K562 (cell line): Measurements from ENCODE around the gene GPC3. TPM values are rescaled to one million over a fixed set of nuclear protein-coding genes. Genes with fewer than 3 reads are reported as not detected.

Experiments
- ATAC-seq: fragments of 200-7000 bp; cut with Tn5 transposase; 3 replicates; pipeline ENCODE4 v1.9.1; 2020; ENCODE audit warnings: moderate library complexity
- BruUV-seq: library from RNA; stranded (reverse); fragments of 400-500 nt; replicated peaks from 2 replicates; lab custom pipeline; 2021; lab: Mats Ljungman, UMichigan
- CTCF ChIA-PET: fragments of 300-600 bp; formaldehyde crosslinking; extraction: SDS; loops from one replicate; lab custom pipeline; 2021; ENCODE audit warnings: low intra/inter-chr PET ratio; lab: Yijun Ruan, JAX
- POLR2A ChIA-PET: fragments of 300-600, 350-650 bp; sonication (Branson Sonifier 250); formaldehyde crosslinking; extraction: SDS; loops from one replicate; lab custom pipeline; 2021; ENCODE audit warnings: antibody characterized with exemption, inconsistent platforms; lab: Yijun Ruan, JAX
- DNase-seq, 4 experiments: peaks; one replicate each; pipeline versions ENCODE4 v3.0.0 to v3.0.0-alpha.2; 2011 to 2018; ENCODE audit warnings: low spot score in 3 of 4, mixed read lengths in 3 of 4; ENCODE audit errors: extremely low read depth in 1 of 4
- FAIRE-seq: peaks from 2 replicates; lab custom pipeline; 2011; peaks lifted over from hg19 to GRCh38; lab: Jason Lieb, UNC
- H2AFZ ChIP-seq: 2 replicates; pipeline ENCODE4 v1.6.0; 2011; ENCODE audit warnings: low read depth, low read length, control low read depth, inconsistent platforms
- H3K27ac ChIP-seq: fragments of 200-600 bp; 3 replicates; pipeline ENCODE4 v1.8.0; 2011; ENCODE audit warnings: low read depth, mild to moderate bottlenecking, control low read depth, inconsistent platforms, low read length, moderate library complexity, mixed read lengths; ENCODE audit errors: extremely low read depth
- H3K27me3 ChIP-seq, 2 experiments: fragments of 300-600 bp in 1 of 2; 2 replicates in 1 of 2; 3 replicates in 1 of 2; pipeline versions ENCODE4 v1.6.0 to v1.8.0; 2011; ENCODE audit warnings: inconsistent platforms in 2 of 2, low read length in 2 of 2, mild to moderate bottlenecking in 1 of 2, mixed read lengths in 1 of 2, moderate library complexity in 1 of 2; ENCODE audit not compliant: control insufficient read depth in 2 of 2, insufficient read depth in 2 of 2
- H3K36me3 ChIP-seq: fragments of 300-600 bp; 3 replicates; pipeline ENCODE4 v1.8.0; 2011; ENCODE audit warnings: mild to moderate bottlenecking, low read length, inconsistent platforms; ENCODE audit not compliant: control insufficient read depth, insufficient read depth
- H3K4me1 ChIP-seq, 2 experiments: fragments of 200-600 bp in 1 of 2; replicated peaks in 1 of 2; 2 replicates in 1 of 2; 3 replicates in 1 of 2; pipeline versions ENCODE4 v1.5.1 to v1.8.0; 2011; ENCODE audit warnings: inconsistent platforms in 2 of 2, low read length in 2 of 2, mild to moderate bottlenecking in 1 of 2, mixed read lengths in 1 of 2, moderate library complexity in 1 of 2; ENCODE audit not compliant: control insufficient read depth in 2 of 2, insufficient read depth in 2 of 2
- H3K4me2 ChIP-seq: 2 replicates; pipeline ENCODE4 v1.6.1; 2011; ENCODE audit warnings: low read length, control low read depth, inconsistent platforms, mixed read lengths; ENCODE audit not compliant: insufficient read depth
- H3K4me3 ChIP-seq: fragments of 200-600 bp; sonication (generic), shearing (Covaris generic); 2 replicates; pipeline ENCODE4 v1.5.1; 2016; ENCODE audit warnings: control low read depth, inconsistent platforms
- H3K79me2 ChIP-seq: fragments of 200-600 bp; 3 replicates; pipeline ENCODE4 v1.8.0; 2011; ENCODE audit warnings: low read length, inconsistent platforms; ENCODE audit not compliant: control insufficient read depth, insufficient read depth
- H3K9ac ChIP-seq, 2 experiments: 2 replicates each; pipeline versions ENCODE4 v1.6.0 to v1.6.1; 2011; ENCODE audit warnings: low read depth in 2 of 2, low read length in 2 of 2, control low read depth in 1 of 2, inconsistent platforms in 1 of 2, mild to moderate bottlenecking in 1 of 2, mixed read lengths in 1 of 2; ENCODE audit not compliant: insufficient read depth in 1 of 2
- H3K9me1 ChIP-seq: one replicate; pipeline ENCODE4 v1.6.0; 2011; ENCODE audit warnings: inconsistent platforms, mild to moderate bottlenecking, low read length, moderate library complexity; ENCODE audit not compliant: control insufficient read depth, insufficient read depth
- H3K9me3 ChIP-seq: replicated peaks from 2 replicates; pipeline ENCODE4 v1.5.1; 2011; ENCODE audit warnings: low read depth, low read length, inconsistent platforms; ENCODE audit not compliant: control insufficient read depth, insufficient read depth
- H4K20me1 ChIP-seq: replicated peaks from 2 replicates; pipeline ENCODE4 v1.6.1; 2011; ENCODE audit warnings: low read length, inconsistent platforms, mixed read lengths; ENCODE audit not compliant: control insufficient read depth, insufficient read depth
- ARID2 ChIP-seq: fragments of 450-650 bp; IDR thresholded peaks from 2 replicates; pipeline ENCODE4 v1.6.1; 2017; ENCODE audit warnings: antibody characterized with exemption, mild to moderate bottlenecking
- BMI1 ChIP-seq: fragments of 150-350 bp; IDR thresholded peaks from 2 replicates; pipeline ENCODE4 v1.6.1; 2014; ENCODE audit warnings: low read length
- HLTF ChIP-seq: fragments of 450-650 bp; IDR thresholded peaks from 2 replicates; pipeline ENCODE4 v1.6.1; 2016
- NFIC ChIP-seq: fragments of 450-650 bp; IDR thresholded peaks from 2 replicates; pipeline ENCODE4 v1.6.1; 2017; ENCODE audit warnings: mild to moderate bottlenecking, inconsistent platforms
- SREBF2 ChIP-seq: sonication (generic); formaldehyde crosslinking; IDR thresholded peaks from 2 replicates; pipeline ENCODE4 v1.4.0; 2020; ENCODE audit warnings: mild to moderate bottlenecking, missing genetic modification reagents
- ZNF354B ChIP-seq: fragments of 250-450 bp; sonication (Bioruptor Pico); IDR thresholded peaks from 2 replicates; pipeline ENCODE4 v1.4.0; 2020
- WGBS: fragments of 100-300 bp; shearing (Covaris generic); methylation state at CpG from one replicate; pipeline ENCODE4 v1.1.6; 2016; ENCODE audit warnings: low coverage, mixed read lengths; ENCODE audit not compliant: insufficient coverage; ENCODE audit errors: missing lambda C conversion rate; 5-methylcytosine and 5-hydroxymethylcytosine counted together
- in situ Hi-C: fragments of 300-500 bp; cut with MboI; formaldehyde crosslinking; loops from 4 replicates; pipeline ENCODE4 v1.15.0; 2018; ENCODE audit warnings: inconsistent platforms, mixed read lengths
- intact Hi-C: fragments of 100-400 bp; cut with micrococcal nuclease; formaldehyde crosslinking; loops from 2 replicates; pipeline ENCODE4 v1.14.2; 2022
- polyA plus RNA-seq, 8 experiments: library from polyadenylated mRNA; depleted of rRNA in 4 of 8; stranded (reverse) in 5 of 8; unstranded in 3 of 8; fragments of >200 nt; fragmentation: Nextera tagmentation in 2 of 8; fragmentation: Illumina TruSeq in 1 of 8; extraction: Ambion mirVana in 2 of 8; extraction: Trizol in 1 of 8; gene quantifications; 2 replicates each; pipeline versions ENCODE4 v1.2.1 to v1.2.3, GENCODE V29; 2011 to 2014; ENCODE audit warnings: inconsistent platforms in 1 of 8, missing spikeins in 1 of 8
- total RNA-seq, 7 experiments: library from RNA; depleted of rRNA in 6 of 7; stranded (reverse); fragments of >200 nt in 6 of 7; fragmentation: Illumina TruSeq in 2 of 7; extraction: Trizol in 2 of 7; gene quantifications; 2 replicates each; pipeline versions ENCODE4 v1.2.1 to v1.2.3, GENCODE V29; 2011 to 2021; ENCODE audit warnings: low replicate concordance in 1 of 7
- TF ChIP-seq, protein P1 (sequence below): fragments of 250-450 bp; sonication (Bioruptor Pico); IDR thresholded peaks from 2 replicates; pipeline ENCODE4 v1.8.0; 2021; ENCODE audit warnings: mild to moderate bottlenecking, moderate library complexity
- TF ChIP-seq, protein P2 (sequence below): fragments of 450-650 bp; formaldehyde crosslinking; IDR thresholded peaks from 2 replicates; pipeline ENCODE4 v1.4.0; 2022; ENCODE audit warnings: missing genetic modification characterization

The GPC3 gene
- total and polyA plus RNA-seq, 9 of the 15 experiments (the other 6 are each of a cell fraction or from before 2014, with no cell fraction given): 0.42 TPM; not detected in 8

DNA sequence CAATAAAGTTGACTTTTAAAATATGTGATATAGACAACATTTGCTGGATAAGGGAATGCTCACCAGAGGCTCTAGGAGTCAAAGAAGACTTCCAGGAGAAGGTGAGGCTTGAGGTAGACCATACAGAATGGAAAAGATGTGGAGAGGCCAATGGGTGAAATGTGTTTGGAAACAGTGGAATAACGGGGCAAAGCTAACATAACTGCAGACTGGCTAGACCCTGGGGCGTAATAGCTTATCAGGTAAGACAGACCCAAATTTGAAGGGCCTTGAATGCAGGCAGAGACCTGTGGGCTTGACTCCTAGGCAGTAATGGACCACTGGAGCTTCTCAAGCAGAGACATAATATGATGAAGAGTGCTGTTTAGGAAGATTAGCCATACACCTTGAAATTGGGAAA, 25.4 kb downstream of the GPC3 start:
- in situ Hi-C loops (no loop called here), intact Hi-C loops (no loop called here)
- no peaks in the 10 kb centered on the region for H3K4me1 ChIP-seq
- WGBS: 0% methylated on average over 1 of the region's 2 CpGs
- FAIRE-seq (no peak), ATAC-seq (no peak), DNase-seq (no peak)
- POLR2A ChIA-PET: no interaction called here
- TF ChIP-seq, protein P1, sequence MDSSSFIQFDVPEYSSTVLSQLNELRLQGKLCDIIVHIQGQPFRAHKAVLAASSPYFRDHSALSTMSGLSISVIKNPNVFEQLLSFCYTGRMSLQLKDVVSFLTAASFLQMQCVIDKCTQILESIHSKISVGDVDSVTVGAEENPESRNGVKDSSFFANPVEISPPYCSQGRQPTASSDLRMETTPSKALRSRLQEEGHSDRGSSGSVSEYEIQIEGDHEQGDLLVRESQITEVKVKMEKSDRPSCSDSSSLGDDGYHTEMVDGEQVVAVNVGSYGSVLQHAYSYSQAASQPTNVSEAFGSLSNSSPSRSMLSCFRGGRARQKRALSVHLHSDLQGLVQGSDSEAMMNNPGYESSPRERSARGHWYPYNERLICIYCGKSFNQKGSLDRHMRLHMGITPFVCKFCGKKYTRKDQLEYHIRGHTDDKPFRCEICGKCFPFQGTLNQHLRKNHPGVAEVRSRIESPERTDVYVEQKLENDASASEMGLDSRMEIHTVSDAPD (CRISPR knock-in tag): no peak
- TF ChIP-seq, protein P2, sequence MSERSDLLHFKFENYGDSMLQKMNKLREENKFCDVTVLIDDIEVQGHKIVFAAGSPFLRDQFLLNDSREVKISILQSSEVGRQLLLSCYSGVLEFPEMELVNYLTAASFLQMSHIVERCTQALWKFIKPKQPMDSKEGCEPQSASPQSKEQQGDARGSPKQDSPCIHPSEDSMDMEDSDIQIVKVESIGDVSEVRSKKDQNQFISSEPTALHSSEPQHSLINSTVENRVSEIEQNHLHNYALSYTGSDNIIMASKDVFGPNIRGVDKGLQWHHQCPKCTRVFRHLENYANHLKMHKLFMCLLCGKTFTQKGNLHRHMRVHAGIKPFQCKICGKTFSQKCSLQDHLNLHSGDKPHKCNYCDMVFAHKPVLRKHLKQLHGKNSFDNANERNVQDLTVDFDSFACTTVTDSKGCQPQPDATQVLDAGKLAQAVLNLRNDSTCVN: no peak
- TF ChIP-seq NFIC (no peak), ARID2 (no peak), SREBF2 (CRISPR knock-in tag) (no peak), ZNF354B (no peak), BMI1 (no peak), HLTF (no peak)
- CTCF ChIA-PET: no interaction called here
- H3K36me3 ChIP-seq: no peaks in the 10 kb centered on the region
- H3K4me2 ChIP-seq: no peak overlapping the region
- no peak overlapping the region for H2AFZ ChIP-seq
- no peaks in the 10 kb centered on the region for H3K79me2 ChIP-seq
- H3K9ac ChIP-seq: no peak overlapping the region
- H3K9me1 ChIP-seq: no peaks in the 10 kb centered on the region
- no peaks in the 10 kb centered on the region for H3K9me3 ChIP-seq
- no TSS peak for BruUV-seq
- no peak overlapping the region for H3K4me3 ChIP-seq
- H4K20me1 ChIP-seq: no peaks in the 10 kb centered on the region
- H3K27ac ChIP-seq: no peak overlapping the region
- H3K27me3 ChIP-seq: no peaks in the 10 kb centered on the region
